ENCODE data around the gene MYO3B.

Gene MYO3B

DNA sequence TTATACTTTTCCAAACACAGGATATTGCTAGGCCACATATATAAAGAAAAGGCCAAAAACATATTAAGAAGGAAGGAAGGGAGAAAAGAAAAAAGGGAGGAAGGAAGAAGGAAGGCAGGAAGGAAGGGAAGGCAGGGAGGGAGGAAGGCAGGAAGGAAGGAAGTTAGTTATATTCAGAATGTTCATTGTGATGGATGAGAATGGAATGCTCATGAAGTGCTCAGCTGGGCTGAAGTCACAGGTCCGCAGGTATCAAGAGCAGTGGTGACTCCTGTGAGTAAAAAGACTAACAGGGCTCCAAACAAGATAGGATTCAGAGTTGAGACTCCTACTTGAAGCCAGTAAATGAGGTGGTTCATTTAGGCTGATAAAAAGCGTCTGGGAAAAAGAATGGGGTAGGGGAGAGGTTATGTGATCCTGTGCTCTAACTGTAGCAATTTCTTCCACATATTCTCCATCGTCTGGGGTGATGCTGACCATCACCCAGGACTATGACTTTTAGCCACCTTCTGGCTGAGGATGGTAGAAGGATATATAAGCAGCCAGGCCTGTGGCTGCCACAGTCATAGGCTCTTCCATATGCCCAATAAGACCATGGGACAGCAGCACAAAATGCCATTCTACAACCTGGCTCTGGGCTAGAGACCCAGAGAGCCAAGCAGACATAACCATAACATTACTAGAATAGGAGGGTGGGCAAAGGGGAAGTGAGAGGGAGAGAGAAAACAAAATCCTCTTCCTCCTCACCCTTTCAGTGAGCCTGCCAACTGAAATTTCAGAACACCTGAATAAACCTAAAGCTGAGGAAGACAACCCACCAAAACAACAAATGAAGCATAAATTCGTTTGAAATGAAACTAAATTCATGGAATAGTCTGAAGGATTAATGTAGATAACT lies 173.2 kb downstream of the MYO3B start:
- no peak for DNase-seq

DNA sequence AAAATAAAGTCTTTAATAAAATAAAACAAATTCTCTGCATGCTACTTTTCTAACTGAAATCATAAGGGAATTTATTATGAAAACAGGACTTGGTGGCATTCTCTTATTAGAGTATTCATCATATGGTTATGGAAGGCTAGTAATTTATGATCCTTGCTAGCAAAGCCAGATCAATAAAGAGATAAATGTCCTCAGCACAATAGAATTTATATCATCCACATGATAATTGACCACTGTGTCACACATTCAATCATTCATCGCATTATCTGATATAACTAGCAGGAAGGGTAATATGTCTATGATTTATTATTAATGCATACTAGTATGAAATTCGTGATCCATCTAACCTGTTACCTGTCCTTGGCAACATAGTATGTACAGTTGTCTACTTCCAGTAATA lies 175.8 kb downstream of the MYO3B start:
- DNase-seq = no peak

DNA sequence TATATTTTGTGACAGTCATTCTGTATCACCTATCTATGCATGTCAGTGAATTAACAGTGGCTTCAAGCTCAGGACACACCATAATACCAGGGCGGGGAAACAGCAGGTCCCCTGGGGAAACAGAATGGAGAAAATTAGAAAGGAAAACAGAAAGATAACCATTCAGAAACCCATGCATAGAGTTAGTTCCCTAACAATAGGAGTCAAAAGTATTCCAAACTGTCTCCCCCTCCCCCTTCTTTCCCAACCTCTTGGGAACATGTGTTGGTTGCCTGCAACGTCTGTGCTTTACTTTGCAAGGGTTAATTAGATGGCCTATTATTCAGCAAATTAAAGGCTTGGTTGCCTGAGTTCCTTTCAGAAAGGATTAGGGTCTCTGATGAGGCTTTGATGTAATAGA lies 176.4 kb downstream of the MYO3B start:
- no peak for DNase-seq

DNA sequence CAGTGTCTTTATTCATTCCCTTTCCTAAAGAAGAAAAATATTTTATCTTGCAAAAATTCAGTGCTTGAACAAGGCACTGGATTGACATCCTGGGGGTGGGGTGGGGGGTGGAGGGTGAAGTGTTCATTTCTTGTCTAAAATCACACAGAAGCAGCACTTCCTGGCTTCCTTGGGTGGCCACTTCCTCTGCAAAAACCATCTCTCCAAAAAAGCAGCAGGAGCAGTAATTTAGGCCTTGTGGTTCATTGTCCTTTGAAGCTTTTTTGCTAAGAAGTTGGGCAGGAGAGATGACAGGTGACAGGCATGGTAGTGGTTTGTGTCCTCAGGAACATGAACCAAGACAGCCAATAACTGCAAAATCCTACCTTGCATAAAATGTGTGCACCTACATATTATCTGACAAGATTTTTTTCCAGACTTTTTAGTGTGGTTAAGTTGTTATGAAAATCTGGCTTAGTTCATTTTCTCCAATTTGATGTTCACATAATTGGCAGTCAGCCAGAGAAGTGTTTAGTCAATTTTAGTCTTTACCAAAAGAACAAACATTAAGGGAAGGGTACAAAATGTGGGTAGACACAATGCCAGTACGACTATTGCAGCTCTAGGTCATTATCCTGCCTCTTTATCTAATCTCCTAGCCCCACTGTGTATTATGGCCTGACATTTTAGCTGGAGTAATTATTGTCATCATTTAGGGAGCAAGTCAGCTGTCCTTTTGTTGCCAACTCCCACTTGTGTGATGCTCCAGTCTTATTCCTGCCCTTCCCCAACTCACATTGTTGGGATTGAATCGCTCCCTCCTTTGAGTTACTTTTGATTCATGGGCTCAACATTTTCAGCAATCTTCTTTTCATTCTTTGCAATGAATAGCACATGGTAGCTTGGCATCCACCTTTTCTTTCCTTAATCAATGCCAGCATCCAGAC lies 177.2 kb downstream of the MYO3B start:
- DNase-seq = no peak

DNA sequence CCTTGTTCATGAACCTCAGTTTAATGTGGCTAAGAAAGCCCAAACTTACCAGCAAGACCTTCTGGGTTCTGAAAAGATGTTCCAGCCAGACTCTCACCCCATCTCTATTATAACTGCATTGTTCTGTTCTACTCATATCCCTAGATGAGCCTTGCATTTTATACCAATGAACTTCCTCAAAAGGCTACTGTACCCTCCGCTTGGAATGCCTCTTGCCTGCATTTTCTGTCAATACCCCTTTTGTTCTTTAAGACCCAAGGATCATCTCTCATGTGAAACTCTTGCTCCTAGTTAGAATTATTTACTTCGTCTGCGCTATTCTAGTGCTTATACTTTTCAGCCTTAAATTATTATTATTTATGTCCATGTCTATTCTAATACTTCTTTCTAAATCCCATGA lies 181.5 kb downstream of the MYO3B start:
- DNase-seq = no peak

DNA sequence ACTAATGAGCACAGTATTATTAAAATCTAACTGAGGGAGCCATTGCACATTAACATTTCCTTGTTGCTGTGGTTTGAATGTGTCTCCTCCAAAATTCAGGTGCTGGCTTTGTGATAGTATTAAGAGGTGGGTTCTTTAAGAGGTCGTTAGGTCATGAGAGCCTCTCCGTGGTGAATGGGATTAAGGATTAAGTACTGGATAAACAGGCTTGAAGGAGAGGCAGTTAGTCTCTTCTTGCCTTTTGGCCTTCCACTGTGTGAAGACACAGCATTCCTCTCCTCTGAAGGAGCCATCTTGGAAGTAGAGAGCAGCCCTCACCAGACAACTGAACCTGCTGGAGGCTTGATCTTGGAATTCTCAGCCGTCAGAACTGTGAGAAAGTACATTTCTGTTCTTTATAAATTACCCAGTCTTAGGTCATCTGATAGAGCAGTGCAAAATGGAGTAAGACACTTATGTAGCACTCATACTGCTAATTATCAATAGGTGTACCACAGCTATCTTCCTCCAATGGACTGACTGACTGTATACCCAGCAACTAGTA lies 182.7 kb downstream of the MYO3B start:
- DNase-seq = no peak

DNA sequence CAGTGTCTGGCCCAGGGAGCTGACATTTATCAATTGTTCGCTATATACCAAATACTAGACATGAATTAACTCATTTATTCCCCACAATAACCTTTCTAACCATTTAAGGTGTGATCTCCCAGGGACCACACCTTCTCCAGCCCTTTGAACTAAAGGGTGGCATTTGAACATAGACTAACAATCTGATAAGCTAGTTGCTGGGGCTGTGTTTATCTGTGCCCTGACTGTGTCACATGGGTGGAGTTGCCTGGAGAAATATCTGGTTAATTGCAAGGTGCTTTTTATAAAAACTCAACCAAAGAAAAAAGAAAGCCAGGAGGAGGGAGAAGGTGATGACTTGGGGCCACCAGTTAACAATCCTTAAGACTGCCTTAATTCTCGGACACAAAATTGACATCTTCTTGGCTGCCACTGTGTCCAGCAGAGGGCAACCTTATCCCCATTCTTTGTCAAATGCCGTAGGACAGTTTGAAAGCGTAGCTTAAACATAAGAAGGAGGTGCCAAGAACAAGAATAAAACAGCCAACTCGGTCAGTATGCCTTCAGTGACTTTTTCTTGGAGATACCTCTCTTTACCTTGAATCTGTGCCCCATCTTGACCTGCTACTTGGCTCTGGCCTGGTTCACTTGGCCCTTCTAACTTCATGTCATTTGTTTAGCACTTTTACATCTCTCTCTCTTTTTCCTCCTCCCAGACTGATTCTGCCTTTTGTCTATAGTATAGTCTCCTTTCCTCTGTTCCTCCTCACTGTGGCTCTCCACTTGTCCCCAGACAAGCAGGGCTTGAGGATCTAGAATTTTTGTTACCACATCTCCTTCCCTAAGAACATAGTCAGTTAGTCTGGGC lies 183.4 kb downstream of the MYO3B start:
- DNase-seq = peak; percentile 23

DNA sequence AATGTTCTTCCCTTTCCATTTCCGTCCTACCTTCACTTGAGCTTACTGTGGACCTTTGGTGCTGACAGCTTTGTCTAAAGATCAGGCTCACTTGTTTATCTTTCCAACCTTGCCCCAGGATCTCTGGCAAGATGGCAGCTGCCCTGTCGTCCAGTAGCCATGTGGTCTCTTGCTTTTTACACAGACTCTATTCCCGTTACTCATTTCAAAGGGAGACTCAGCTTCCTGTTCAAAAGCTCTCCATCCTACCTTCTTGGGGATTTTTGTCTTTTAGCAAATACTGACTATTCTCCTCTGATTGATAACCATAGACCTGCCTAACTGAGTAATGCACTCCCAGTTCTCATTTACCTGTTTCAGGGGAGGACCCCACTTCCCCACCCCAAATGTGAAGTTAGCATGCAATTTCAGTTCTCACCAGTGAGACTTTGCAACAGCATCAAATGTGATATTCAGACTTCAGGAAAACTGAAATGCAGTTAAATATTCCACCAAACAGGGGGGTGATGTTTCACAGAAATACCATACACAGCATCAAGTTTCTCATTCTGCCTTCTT lies 184.4 kb downstream of the MYO3B start:
- DNase-seq = no peak

DNA sequence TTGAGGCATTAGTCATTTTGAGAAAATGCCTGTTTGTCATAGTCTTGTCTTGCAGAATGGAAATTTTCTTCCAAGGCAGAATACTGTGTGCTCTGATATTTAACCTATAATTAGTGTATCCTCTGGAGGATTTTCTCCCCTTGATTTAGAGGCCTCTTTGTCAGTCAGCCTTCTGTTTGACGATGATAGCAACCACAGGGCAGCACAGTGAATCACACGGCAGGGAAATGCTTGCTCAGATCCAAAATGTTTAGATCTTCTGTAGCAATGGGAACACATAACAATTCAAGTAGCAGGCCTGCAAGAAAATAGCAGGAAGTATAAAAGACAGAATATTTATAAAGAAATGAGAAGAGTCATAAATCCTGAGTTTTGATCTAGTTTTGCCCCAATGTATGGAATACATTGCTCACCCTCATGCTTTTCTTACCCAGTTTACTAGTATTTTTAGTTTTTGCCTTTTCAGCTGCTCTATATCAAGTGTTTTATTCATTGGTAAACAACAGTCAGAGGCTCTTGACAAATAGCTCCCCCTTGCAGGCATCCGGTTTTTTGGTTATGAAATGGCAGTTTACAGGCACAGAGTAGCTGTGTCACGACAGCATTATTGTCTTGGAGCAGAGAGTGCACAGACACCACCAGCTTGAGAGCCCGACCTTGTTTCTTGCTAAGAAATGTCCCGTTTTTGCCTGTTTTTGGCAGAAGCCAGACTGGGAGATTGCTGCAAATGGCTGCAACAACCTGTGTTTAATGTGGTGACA lies 185.1 kb downstream of the MYO3B start:
- no peak for DNase-seq

DNA sequence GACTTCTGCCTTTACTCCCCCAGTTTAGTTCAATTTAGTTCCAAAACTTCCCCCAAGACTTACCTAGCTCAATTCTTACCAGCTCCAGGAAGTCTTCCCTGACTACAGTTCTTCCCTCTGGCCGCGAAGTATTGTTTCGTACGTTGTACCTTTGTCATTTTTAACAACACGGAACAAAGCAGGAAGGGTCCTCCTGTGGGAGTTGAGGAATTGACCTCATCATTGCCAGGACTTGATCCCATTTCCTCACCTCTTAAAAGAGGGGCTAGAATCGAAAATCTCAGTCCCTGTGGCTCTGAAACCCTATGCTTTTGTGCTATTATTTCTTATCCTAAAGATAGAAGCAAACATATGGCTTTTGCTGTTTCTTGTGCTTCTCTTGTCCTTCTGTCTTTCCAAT lies 187.1 kb downstream of the MYO3B start:
- DNase-seq = no peak

DNA sequence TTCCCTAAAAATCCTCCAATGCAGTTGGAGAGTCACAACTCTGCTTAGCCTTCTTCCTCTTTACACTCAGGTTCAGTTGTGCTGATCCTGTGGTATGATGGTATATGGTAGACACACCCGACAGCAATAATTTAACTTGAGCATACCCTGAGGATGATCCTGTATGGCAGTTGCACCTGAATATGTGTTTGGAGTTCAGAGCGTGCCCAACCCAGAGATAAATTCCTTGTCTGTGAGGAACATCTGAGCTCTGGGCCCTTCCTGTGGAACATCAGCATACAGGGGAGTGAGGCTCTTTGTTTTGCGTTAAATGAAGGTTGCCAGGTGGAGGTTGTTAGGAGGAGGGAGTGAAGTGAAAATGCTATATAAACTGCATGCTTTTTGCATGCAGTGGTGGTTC lies 187.7 kb downstream of the MYO3B start:
- DNase-seq = no peak

DNA sequence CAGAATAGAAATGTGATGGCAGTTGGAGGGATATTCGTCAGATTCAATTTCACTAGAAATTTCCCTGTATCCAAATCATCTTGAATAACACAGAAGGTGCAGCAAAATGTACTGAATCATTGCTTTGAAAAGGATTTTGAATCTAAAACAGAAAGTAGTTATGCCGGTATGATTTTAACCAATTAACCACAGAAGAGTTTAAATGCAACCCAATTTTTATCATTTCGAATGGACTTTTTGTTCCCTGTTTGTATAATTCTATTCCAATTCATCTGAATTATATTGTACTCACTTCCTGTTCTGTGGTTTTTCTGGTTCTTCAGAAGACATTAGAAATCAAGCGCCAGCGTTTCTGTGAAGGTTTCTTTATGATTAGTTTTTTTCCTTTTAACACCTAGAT lies 190.4 kb downstream of the MYO3B start:
- DNase-seq = no peak

DNA sequence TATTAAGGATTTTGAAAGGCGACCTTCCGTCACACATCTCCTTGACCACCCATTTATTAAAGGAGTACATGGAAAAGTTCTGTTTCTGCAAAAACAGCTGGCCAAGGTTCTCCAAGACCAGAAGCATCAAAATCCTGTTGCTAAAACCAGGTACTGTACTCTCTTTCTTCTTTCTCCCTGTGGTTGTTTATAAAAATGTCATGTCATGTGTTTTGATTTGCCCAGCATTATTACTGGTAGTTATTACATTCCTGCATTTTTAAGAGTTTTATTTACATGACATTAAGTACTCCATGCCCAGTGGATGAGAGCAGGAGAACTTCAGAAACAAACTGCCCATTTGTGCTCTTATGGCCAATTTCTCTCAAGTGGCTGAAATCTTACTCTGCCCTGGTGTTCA lies 191.3 kb downstream of the MYO3B start:
- DNase-seq = no peak

DNA sequence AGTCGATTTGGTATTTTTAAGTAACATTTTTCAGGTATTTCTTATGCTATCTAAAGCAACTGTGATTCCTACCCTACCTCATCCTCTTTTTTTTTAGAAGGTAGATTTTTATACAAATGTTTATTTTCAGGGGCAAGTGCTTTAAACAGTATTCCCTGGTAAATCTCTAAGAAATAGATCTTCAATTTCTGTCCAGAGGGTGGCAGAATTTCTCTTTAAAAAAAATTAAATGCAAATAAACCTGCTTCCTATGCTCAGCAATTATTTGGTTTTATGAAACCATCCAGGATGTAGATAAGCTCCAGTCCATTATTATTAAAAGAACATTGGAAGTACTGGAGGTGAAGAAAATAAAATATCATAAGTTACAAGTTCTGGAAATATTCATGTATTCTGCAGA lies 191.9 kb downstream of the MYO3B start:
- DNase-seq = no peak

DNA sequence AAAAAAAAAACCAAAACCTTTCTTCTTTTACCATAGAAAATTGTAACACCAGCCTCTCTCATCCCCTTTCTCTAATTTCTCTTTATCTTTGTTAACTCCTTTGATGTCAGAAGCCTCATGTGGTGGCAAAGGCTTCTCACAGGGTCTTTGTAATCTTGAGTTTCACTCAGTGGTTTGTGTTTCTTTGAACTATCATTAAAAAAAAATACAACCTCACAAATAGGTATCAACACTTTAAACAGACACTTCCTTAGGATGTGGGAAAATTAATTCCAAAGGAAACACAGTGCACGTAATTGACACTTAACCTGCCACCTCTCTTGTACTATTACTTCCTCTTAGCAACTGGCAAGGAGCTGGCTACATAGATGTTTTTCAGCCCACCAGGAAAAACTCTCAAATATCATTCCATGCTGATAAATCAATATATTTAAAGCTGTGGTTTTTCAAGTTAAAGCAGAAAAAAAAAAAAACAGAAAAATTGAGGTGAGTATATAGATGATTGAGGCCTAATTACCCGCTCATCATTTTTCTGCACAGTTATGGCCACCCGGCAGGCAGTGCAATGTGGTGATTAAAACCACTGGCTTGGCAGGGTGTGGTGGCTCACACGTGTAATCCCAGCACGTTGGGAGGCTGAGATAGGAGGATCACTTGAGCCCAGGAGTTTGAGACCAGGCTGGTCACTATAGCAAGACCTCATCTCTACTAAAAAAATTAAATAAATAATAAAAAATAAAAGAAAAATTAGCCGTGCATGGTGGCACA lies 193.5 kb downstream of the MYO3B start:
- DNase-seq = no peak

DNA sequence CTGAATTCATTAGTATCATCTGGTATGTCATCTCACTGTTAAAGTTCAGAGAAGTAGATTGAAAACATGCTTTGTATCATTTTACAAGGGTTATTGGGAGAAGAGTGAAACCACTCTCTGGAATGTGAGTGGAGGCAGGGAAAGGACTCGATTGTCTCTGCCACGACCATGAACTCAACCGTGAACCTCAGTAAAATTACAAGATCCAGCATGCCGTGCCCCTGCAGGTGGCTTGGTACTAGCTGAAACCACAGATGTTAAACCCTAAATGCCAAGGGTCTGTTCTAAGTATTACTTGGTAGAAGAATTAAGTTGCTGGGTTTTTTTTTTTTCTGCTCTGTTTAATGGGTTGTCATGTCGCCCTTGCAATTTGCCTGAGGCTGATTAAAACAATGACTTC lies 197.2 kb downstream of the MYO3B start:
- DNase-seq = no peak

DNA sequence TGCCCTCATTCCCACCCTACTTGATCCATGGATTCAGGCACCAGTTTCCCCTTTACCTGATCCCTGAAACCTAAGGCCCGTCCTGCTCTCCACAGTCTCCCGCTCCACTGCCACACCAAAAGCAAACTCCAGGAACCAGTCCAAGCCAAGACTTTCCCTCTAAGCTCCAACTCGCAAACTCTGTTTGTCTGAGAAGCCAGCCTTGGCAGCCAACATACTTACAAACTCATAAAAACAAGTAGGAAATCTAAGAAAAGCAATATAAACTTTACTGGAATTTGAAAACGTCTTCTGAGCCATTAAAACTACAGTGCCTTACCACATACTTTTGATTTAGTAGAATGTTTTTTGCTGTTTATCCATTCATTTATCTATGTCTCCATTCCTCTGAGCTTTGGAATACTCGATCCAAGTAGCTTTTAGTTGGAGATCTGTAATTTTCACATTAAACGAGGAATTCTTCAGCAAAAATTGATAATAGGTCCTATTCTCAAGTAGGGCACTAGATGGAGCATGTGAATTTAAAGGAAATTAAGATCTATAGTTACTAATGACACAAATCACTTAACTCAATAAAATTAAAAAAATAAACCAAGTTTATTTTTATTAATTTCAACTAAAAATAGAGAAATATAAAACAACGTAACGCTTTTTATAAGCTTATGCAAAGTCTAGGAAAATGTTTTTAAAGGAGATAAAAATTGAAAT lies 199.7 kb downstream of the MYO3B start:
- no peak for DNase-seq

DNA sequence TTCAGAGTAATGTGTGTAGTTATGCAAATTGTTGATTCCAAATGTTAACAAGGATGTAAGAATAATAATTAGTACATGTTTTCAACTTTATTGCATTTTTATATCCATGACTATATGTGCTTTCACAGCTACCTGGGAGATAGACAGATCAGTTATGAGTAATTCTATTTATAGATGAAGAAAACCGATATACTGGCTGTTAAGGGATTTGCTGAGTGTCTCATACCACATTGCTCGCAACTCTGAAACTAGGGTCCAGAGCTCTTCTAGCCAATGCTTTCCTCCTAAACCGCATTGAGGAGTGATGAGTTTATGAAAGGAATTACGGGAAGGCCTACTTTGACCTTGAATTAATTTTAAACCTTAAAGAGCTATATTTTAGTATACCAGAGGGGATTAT lies 202.3 kb downstream of the MYO3B start:
- no peak for DNase-seq

DNA sequence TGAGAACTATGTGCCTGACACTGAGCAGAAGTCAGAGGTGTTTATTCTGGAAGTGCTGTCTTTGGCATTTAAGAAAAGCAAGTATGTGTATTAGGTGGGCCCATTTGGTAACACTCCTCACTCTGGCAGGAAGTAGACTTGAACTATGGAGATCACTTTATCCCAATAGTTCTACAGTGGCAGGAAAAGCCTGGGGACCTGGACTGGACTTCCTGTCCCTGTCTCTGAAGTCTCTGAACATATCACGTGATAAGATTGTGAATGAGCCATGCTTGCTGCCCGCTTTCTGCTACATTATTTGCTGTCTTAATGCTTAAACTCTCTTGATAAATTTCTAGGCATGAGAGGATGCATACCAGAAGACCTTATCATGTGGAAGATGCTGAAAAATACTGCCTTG lies 203.7 kb downstream of the MYO3B start:
- DNase-seq = no peak

DNA sequence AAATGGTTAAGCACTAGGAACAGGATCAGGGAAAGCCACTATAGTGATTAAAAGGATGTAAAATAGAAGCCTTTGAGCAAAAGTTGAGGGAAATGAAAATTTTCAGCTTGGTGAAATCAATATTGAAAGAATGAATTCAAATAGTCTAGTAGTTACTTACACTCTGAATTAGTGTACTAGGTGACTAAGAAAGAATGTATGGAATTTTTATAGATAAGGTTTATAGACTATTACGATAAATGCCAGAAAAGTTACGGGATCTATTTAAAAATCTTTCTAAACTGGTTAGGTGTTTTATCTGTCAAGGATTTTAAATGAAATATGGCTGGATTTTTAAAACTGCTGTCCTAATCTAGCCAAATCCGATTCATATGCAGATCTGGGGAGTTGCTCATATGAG lies 208.6 kb downstream of the MYO3B start:
- DNase-seq = no peak

Measured in CD4-positive, alpha-beta T cell treated with Interleukin-15 for 1 hour (primary cell).